ENCODE data around the gene GEN1.

The GEN1 gene

DNA sequence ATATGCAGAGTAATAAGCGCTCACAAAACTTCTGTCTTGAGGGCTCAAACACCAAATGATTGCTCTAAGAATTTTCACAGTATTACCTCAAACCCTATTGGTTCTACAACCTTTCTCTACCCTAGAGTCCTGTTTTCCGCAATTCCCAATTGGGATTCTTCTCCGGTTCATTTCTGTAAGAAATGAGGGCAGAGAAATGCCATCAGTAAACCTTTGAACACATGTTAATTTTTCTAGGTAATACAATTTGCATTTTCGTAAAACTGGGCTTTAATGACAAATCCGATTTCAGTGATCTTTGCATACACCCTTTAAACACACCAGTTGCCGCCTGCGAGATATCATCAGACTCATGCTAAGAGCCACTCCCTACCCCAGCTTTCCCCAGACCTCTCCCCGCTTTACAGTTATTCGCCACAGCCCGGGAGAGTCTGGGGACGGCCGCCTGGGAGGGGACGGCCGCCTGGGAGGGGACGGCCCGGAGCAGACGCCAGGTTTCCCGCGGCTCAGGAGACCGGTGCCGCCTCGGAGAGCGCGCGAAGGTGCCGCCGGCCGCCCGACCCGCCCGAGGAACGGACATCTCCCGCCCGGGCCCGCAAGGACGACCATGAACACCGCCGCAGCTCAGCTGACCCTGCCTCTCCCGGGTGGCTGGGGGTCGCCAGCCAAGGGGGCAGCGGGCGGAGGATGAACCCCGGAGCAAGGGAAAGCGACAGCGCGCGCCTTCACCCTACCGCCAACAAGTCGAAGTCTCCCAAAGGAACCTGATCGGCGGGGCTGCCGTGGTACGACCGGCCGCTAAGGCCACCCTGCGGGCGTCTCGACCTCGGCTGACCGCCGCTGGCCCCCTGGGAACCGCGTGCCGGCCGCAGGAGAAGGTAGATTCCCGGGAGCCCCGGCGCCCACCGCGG, 791 bp upstream of the GEN1 start:
- peak; percentile 93 for DNase-seq

- no peak for DNase-seq
Observed at GRCh38 chr2:17754773-17755425, 961 bp downstream of the GEN1 start.

GRCh38 chr2:17756668-17757067, 2.7 kb downstream of the GEN1 start:
- DNase-seq: no peak

DNA sequence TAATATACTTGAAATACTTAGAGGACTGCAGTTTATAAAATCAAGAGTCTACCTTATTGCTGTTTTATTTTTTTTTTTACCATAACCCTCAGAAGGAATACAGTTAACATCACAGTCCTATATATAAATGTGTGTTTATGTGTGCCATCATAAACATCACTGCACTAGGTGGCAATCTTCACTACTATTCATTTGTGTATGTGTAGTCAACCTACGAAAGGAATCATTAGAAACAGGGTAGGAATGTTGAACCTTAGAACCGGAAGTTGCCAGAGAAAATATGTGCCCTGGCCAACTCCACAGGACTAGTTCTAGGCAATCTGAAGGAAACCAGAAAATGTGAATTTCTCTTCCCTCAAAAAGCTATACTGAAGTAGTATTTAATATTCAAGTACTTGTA, 3.4 kb downstream of the GEN1 start:
- no peak for DNase-seq

- DNase-seq: no peak
Observed at GRCh38 chr2:17758118-17758517, 4.2 kb downstream of the GEN1 start.

- DNase-seq: no peak
Observed at GRCh38 chr2:17759805-17760204, 5.9 kb downstream of the GEN1 start.

GRCh38 chr2:17762451-17762850, 8.5 kb downstream of the GEN1 start:
- DNase-seq: no peak

GRCh38 chr2:17763641-17764333, 9.8 kb downstream of the GEN1 start:
- no peak for DNase-seq

DNA sequence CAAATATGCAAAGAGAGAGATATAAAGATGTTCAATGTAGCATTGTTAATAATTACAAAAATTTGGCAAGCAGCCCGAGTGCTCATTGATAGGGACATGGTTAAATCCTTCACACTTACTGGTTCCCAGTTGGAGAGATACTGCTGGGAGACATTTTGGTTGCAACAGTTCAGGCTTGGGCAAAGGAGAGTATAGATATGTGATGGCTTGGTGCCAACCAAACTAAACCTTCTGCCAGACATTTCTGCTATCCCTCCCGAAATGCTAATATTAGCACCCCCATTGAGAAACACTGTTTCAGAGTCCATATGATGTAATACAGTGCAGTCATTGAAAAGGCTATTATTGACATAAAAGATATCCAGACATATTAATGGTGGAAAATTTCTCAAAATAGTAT, 11.5 kb downstream of the GEN1 start:
- DNase-seq: no peak

DNA sequence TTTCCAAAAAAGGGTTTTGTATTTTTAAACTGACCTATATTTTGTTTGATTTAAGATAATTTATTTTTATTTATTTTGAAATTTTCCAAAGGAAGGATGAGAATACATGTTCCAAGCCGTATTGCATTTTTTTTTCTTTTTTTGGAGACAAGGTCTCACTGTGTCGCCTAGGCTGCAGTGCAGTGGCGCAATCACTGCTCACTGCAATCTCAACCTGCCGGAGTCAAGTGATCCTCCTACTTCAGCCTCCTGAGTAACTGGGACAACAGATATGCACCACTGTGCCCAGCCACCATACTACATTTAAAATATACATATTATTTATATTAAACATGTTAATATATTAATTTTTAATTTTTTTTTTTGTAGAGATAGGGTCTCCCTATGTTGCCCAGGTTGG, 15.0 kb downstream of the GEN1 start:
- DNase-seq: no peak

GRCh38 chr2:17771956-17772355, 18.0 kb downstream of the GEN1 start:
- no peak for DNase-seq

DNA sequence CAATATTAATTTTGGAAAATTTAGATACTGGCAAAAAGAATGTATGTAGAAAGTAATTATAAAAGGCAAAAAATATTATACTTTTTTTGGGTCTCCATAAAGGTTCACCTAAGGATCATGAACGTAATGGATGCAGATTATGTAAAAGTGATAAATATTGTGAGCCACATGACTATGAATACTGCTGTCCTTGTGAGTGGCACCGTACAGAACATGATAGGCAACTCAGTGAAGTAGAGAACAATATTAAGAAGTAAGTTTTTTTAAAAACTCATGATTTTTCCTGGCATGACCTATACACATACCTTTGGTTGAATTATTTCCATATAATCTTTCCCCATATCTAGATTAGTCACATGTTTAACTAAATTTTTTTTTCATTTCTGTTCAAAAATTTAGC, 18.6 kb downstream of the GEN1 start:
- DNase-seq: no peak

DNA sequence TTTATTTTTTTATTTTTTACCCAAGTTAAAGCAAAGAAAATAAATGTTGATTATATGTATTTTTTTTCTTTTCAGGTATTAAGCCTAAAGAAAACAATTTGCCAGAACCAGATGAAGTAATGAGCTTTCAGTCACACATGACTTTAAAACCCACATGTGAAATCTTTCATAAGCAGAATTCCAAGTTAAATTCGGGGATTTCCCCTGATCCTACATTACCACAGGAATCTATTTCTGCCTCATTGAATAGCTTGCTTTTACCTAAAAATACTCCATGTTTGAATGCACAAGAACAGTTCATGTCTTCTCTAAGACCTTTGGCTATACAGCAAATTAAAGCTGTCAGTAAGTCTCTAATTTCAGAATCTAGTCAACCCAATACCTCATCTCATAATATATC, 26.6 kb downstream of the GEN1 start:
- no peak for DNase-seq

GRCh38 chr2:17781482-17781881, 27.5 kb downstream of the GEN1 start:
- no peak for DNase-seq

DNA sequence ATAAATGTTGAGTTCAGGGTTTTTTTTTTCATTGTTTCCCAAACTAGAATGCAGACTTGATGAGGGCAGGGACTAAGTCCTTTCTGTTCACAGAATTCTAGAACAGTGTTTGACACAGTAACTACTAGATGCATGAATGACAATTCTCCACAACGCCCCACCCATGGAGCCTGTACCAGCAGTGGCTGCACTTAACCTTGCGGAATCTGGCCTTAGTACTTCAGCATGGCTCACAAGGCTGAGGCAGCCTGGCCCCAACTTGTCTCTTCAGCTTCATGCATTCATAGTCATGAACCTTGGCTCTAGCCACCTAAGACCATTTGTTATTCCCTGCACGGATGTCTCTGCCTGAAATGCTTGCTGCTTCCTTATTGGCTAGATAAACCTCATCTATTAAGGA, 32.8 kb downstream of the GEN1 start:
- DNase-seq: no peak

GRCh38 chr2:17788773-17789172, 34.8 kb downstream of the GEN1 start:
- DNase-seq: no peak

- DNase-seq: no peak
Observed at GRCh38 chr2:17790536-17790935, 36.6 kb downstream of the GEN1 start.

DNA sequence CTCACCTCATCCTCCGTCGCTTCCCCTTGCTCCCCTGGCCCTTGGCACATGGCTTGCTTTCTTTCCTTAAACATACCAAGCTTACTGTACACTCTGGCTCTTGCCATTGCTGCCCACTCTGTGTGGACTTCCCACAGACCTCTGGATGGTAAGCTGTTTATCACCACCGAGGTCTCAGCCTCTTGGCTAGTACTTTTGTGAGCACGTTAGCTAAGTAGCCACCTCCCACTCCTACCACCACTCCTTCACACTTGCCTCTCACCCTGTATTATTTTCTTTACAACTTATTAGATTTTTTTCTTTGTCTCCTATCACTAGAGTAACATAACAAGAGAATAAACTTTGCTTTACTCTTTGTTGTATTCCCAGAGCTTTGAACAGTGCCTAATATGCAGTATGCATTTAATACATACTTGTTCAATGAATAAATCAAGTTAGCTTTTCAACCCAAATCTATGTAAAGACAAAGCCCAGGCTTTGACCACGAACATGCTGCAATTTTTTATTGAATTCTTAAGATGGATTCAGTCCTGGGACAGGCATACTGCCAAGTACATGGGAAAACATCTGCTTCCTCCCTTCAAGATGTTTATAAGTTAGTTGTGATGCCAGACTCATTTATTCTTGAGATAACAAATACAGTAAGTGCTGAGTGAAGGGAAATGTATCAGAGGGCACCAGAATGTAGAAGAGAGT, 37.3 kb downstream of the GEN1 start:
- no peak for DNase-seq

GRCh38 chr2:17791817-17792130, 37.8 kb downstream of the GEN1 start:
- no peak for DNase-seq

DNA sequence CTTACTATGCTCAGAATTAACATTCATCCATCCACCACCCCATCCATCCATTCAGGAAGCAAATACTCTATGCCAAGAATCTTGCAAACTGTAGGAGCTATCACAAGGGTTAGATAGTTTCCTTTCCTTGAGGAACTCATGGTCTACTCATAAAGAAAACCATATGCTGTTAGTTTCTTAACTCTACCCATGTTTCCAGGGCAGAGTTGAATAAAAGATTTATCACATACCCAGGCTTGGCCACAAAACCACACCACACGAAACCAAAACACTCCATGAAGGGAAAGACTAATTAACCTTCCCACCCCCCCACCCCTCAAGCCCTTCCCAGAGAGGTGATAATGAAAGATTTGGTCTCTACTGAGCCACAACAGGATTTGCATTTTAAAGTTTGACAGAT, 38.6 kb downstream of the GEN1 start:
- no peak for DNase-seq

- no peak for DNase-seq
Observed at GRCh38 chr2:17793296-17793695, 39.4 kb downstream of the GEN1 start.

DNA sequence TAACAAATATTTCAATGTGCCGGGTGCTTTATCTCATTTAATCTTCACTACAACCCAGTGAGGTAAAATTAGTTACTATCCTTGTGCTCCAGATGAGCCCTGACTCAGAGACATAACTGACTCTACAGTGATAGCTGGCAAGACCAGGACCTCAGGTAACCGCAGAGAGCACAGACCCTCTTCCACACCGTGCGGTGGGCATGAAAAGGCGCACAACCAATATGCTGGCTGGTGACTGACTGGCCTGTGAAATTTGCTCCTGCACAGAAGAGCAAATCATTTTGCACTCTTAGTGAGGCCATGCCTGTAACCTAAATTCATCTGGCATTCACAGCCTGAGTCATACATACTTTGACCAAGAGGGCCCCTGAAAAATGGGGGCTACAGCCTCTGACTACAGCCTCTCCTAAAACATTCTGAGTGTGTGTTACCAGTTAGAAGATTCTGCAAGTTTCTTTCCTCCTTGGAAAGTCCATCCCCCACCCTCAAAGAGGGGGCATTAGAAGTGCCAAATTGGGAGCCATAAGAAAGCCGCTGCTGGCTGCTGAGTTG, 39.9 kb downstream of the GEN1 start:
- DNase-seq: no peak

- DNase-seq: no peak
Observed at GRCh38 chr2:17795309-17795708, 41.4 kb downstream of the GEN1 start.

Data from retina (tissue), 1 donor.